Measurements from ENCODE around the gene SS18L1.

SS18L1 gene

GRCh38 chr20:62158088-62158400 is 14.5 kb downstream of the SS18L1 start:
- DNase-seq (ENCODE audit: low read depth in 1 of 2, low spot score in 1 of 2) = no peak
- TF ChIP-seq, protein P1, sequence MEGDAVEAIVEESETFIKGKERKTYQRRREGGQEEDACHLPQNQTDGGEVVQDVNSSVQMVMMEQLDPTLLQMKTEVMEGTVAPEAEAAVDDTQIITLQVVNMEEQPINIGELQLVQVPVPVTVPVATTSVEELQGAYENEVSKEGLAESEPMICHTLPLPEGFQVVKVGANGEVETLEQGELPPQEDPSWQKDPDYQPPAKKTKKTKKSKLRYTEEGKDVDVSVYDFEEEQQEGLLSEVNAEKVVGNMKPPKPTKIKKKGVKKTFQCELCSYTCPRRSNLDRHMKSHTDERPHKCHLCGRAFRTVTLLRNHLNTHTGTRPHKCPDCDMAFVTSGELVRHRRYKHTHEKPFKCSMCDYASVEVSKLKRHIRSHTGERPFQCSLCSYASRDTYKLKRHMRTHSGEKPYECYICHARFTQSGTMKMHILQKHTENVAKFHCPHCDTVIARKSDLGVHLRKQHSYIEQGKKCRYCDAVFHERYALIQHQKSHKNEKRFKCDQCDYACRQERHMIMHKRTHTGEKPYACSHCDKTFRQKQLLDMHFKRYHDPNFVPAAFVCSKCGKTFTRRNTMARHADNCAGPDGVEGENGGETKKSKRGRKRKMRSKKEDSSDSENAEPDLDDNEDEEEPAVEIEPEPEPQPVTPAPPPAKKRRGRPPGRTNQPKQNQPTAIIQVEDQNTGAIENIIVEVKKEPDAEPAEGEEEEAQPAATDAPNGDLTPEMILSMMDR (IDR thresholded peaks at IDR 0.05; ENCODE audit: insufficient read depth, low read length) = no peak
- no peak for TF ChIP-seq POLR2AphosphoS5 (IDR thresholded peaks at IDR 0.05; ENCODE audit: low read depth)
- H3K4me3 ChIP-seq (replicated peaks; ENCODE audit: insufficient read depth, low read length) = no peak overlapping the region
- no peak overlapping the region for H3K27ac ChIP-seq (replicated peaks)
- no peaks in the 10 kb centered on the region for H3K27me3 ChIP-seq (ENCODE audit: insufficient read depth, poor library complexity, severe bottlenecking)

GRCh38 chr20:62158541-62158940 is 15.0 kb downstream of the SS18L1 start:
- Histone ChIP-seq H3K27ac (replicated peaks) (no peak overlapping the region), H3K27me3 (ENCODE audit: insufficient read depth, poor library complexity, severe bottlenecking) (no peaks in the 10 kb centered on the region), H3K4me3 (replicated peaks; ENCODE audit: insufficient read depth, low read length) (no peak overlapping the region)
- TF ChIP-seq, protein P1 (IDR thresholded peaks at IDR 0.05; ENCODE audit: insufficient read depth, low read length) = no peak
- TF ChIP-seq SPI1 (IDR thresholded peaks at IDR 0.05; ENCODE audit: borderline replicate concordance, low read depth) = no peak
- TF ChIP-seq GABPA (IDR thresholded peaks at IDR 0.05; ENCODE audit: low read depth) = no peak
- no peak for TF ChIP-seq REST (IDR thresholded peaks at IDR 0.05; ENCODE audit: insufficient replicate concordance, low read depth)
- TF ChIP-seq POLR2AphosphoS5 (IDR thresholded peaks at IDR 0.05; ENCODE audit: low read depth) = no peak
- DNase-seq (ENCODE audit: low read depth in 1 of 2, low spot score in 1 of 2) = no peak

DNA sequence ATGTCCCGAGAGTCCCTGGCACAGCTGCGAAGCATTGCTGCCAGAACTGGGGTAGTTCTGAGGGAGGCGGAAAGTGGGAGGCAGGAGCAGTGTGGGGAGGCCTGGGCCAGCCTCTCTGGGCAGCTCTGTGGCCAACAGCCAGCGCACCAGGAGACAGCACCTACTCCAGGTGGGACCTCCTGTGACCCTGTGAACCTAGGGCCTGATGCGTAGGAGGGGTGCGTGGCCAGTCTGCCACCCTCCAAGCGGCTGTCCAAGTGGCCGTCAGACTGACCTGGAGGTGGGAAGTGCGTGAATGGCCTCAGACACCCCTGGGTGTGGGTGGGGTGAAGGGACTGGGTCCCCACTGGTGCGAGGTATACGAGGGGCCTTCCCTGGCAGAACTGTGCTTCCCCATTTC is 15.5 kb downstream of the SS18L1 start:
- DNase-seq (ENCODE audit: low read depth in 1 of 2, low spot score in 1 of 2) = no peak
- TF ChIP-seq, protein P1 (IDR thresholded peaks at IDR 0.05; ENCODE audit: insufficient read depth, low read length) = no peak
- TF ChIP-seq REST (IDR thresholded peaks at IDR 0.05; ENCODE audit: insufficient replicate concordance, low read depth) (no peak), SPI1 (IDR thresholded peaks at IDR 0.05; ENCODE audit: borderline replicate concordance, low read depth) (no peak), POLR2AphosphoS5 (IDR thresholded peaks at IDR 0.05; ENCODE audit: low read depth) (no peak), GABPA (IDR thresholded peaks at IDR 0.05; ENCODE audit: low read depth) (no peak)
- H3K27ac ChIP-seq (replicated peaks) = no peak overlapping the region
- H3K4me3 ChIP-seq (replicated peaks; ENCODE audit: insufficient read depth, low read length) = no peak overlapping the region
- H3K27me3 ChIP-seq (ENCODE audit: insufficient read depth, poor library complexity, severe bottlenecking) = no peaks in the 10 kb centered on the region

DNA sequence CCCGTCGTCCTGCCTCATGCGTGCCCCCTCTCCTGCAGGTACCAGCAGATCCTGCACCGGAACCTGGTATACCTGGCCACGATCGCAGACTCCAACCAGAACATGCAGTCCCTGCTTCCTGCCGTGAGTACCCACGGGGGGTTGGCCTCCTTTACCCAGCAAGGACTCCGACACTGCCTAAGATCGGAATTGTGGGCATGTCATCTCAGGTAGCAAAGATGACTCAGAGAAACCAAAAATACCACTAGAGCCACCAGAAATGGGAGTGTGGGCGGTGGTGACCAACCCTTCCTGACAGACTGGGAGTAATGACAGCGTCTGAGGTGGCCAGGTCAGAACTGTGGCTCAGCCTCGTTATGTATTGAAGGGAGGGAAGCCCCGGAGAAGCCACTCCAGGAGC is 16.3 kb downstream of the SS18L1 start:
- no peak for DNase-seq (ENCODE audit: low read depth in 1 of 2, low spot score in 1 of 2)
- TF ChIP-seq GABPA (IDR thresholded peaks at IDR 0.05; ENCODE audit: low read depth) = no peak
- TF ChIP-seq, protein P1 (IDR thresholded peaks at IDR 0.05; ENCODE audit: insufficient read depth, low read length) = no peak
- TF ChIP-seq POLR2AphosphoS5 (IDR thresholded peaks at IDR 0.05; ENCODE audit: low read depth) = no peak
- TF ChIP-seq SPI1 (IDR thresholded peaks at IDR 0.05; ENCODE audit: borderline replicate concordance, low read depth) = no peak
- TF ChIP-seq REST (IDR thresholded peaks at IDR 0.05; ENCODE audit: insufficient replicate concordance, low read depth) = no peak
- no peak overlapping the region for H3K4me3 ChIP-seq (replicated peaks; ENCODE audit: insufficient read depth, low read length)
- no peak overlapping the region for H3K27ac ChIP-seq (replicated peaks)
- H3K27me3 ChIP-seq (ENCODE audit: insufficient read depth, poor library complexity, severe bottlenecking) = no peaks in the 10 kb centered on the region
